GM21390 (cell line): ENCODE results near the gene NKD1.

Source experiments
- ATAC-seq: cut with Tn5 transposase; IDR thresholded peaks from one replicate; pipeline ENCODE4 v1.9.1; 2021; ENCODE audit not compliant: unreplicated experiment

The NKD1 gene

GRCh38 chr16:50557046-50557445 is 8.8 kb downstream of the NKD1 start:
- no peak for ATAC-seq

GRCh38 chr16:50558913-50559312 is 10.7 kb downstream of the NKD1 start:
- no peak for ATAC-seq

DNA sequence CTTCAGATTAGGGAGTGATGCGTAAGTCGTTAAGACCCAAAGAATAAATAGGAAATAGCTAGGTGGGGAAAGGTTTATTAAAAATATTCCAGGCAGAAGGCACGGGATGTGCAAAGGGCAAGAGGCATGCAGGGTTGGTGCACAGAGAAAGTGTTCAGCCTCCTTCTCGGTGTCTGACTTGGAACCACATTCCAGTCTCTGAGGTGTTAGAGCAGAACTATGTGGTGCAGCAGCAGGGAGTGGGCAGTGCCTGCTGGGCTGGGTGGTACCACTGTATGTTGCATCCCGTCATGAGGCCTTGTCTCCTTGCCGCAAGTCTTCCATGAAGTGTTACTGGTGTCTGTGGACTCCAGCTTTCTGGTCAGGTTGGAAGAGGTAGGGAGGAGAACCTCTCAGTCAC is 11.1 kb downstream of the NKD1 start:
- no peak for ATAC-seq

DNA sequence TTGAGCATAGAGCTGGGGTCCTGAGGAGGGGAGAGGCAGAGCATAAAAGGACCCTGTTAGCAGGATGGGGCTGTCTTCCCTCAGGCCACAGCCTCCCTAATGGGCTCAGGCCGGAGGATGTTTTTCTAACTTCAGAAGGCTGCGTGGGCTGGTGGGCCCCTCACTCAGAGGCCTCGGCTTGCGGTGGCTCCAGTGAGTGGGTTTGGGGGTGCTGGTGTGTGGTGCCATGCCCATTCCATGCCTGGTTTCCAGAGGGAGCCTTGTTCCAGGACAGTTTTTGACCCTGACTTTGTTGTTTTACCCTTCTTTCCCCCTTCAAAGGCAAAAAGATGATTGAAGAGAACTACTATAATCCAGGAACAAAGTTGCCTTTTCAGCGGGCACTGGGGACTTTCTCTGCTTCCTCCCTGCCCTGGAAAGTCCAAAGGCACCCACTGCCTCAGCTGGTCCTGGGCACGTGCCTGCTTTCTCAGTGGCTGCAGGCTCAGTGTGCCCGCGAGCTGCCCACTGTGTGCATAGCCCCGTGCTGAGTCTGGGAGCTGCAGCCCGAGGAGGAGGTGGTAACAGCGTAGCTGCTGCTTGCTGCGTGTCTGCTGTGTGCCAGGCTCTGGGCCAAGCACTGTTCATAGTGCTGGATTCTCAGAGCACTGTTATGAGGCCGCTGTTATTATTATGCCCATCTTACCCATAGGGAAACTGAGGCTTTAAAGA is 11.8 kb downstream of the NKD1 start:
- no peak for ATAC-seq

GRCh38 chr16:50560903-50561863 is 13.0 kb downstream of the NKD1 start:
- no peak for ATAC-seq

GRCh38 chr16:50562657-50563056 is 14.5 kb downstream of the NKD1 start:
- ATAC-seq = no peak

GRCh38 chr16:50563989-50564388 is 15.8 kb downstream of the NKD1 start:
- no peak for ATAC-seq

DNA sequence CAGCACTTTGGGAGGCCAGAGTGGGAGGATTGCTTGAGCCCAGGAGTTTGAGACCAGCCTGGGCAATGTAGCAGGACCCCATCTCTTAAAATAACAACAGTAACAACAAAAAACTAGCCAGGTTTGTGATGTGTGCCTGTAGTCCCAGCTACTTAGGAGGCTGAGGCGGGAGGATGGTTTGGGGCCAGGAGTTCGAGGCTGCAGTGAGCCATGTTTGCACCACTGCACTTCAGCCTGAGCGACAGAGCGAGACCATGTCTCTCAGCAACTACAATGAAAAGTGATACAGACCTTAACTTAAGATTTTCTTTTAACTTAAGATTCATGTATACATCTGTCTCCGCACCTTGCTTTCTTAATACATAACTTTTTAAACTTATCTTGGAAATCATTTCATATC is 17.2 kb downstream of the NKD1 start:
- ATAC-seq = no peak

DNA sequence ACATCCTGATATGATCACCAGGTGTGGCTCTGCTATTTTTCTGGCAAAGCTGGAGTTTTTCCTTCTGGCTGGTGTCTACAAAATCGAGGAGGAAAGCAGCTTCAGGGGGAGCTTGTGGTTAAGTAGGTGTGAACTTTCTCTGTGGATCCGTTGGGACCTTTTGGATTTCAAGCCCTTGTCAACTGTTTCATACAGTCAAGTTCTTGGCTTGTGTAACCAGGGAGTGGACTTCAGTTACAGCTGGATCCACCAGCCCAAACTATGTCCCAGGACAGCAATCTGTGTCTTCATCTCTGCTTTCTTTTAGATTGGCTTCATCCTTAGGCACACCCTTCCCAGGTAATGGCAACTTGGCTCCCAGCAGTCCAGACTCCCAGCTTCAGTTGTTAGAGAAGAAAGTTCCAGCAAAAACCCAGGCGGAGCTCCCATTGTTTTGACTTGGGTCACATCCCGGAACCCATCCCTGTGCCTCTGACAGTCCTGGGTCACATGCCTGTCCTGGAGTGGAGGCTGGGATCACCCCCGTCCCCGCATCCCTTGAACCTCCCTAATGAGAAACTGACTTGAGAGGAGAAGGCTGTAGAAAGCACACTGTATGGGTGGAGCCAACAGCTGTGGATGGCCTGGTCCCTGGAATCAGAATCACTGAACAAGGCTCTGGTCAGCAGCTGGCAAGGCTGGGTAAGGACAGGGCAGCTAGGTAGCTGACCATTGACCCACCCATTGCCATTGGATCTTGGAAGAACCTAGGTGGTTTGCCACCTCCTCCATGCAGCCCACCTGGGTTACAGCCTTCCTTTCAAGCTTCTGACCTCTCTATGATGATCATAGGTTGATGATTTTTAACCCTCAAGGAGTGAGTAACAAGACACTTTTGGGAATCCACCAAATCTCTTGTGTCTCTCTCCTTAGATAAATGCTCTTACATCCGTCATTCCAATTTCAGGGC is 18.1 kb downstream of the NKD1 start:
- ATAC-seq = no peak

GRCh38 chr16:50567651-50568050 is 19.5 kb downstream of the NKD1 start:
- ATAC-seq = no peak

DNA sequence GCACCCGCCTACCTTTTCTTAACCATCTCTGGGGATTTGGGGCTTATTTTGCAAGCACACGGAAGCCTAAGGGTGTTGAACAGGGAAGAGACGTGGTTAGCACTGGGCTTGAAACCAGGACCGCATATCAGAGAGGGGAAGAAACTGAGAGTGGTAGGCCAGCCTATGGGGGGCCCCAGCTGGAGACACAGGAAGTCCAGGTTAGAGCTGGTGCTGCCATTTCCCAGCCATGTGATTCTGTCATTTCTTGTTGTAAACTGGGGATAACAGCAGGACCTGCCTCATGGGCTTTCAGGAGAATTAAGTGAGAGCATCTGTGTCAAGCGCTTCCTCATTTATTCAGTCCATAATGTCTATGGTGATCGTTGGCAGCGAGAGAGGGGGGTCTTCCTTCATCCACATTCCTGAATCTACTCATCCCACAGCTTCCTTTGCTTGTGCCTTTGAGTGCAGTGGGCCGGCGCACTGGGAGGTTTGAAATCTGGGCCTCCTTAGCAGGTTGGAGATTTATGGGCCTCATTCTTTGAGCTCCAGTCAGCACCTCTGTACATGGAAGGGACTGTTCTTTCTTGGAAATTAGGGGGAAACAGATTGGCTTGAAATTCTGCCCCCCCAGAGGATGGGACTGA is 20.1 kb downstream of the NKD1 start:
- no peak for ATAC-seq

- no peak for ATAC-seq
Measured at GRCh38 chr16:50570354-50570753, 22.2 kb downstream of the NKD1 start.

DNA sequence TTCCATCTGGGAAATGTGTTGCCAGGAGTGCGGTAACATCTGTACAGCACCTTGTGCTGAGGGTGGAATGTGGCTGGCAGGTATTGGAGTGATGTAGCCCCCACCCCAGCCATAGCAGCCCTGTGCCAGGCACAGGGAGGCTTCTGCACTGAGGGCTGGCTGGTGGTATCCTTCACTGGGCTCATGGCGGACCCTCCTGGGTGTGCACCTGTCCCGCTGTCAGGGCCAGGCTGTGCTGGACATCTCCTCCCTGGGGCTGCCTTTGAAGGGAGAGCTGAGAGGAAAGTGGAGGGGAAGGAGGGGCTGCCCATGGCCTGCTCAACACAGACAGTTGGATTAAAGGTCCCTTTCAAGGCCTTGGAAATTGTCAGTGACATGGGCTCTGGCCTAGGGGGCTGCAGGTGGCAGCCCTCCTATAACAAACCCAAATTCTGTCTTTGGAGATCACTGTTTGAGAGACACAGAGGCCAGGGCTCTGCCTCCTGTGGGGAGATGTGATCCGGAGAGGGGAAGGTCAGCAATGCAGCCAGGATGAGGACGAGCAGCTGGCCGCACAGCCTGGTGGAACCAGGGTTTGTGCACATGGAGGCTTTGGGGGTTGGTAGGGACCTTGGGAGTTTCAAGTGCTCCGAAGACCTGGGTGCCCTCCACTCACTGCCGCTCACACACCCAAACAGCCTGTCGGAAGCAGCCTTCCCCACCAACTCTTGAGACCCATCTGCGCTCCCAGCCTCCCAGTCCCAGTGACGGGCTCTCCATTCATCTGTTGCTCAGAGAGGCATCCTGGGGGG is 22.8 kb downstream of the NKD1 start:
- no peak for ATAC-seq

DNA sequence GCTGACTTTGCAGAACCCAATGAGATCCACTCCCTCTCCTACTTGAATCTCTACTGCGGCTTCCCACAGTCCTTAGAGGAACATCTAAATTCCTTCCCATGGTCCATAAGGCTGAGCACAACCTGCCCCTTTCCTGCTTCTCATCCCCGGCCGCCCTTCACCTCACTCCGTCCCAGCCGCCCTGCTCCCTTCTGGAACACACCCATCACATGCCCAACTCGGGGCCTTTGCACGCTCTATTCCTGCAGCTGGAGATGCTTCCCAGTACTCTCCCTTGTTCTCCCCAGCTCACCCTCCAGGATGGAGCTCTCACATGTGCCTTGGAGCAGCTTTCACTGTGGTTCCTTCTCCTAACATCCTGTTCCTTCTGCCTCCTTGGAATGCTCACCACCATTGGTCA is 23.6 kb downstream of the NKD1 start:
- ATAC-seq = no peak

- no peak for ATAC-seq
Measured at GRCh38 chr16:50572700-50573099, 24.5 kb downstream of the NKD1 start.

- ATAC-seq = no peak
Measured at GRCh38 chr16:50573279-50573678, 25.1 kb downstream of the NKD1 start.

DNA sequence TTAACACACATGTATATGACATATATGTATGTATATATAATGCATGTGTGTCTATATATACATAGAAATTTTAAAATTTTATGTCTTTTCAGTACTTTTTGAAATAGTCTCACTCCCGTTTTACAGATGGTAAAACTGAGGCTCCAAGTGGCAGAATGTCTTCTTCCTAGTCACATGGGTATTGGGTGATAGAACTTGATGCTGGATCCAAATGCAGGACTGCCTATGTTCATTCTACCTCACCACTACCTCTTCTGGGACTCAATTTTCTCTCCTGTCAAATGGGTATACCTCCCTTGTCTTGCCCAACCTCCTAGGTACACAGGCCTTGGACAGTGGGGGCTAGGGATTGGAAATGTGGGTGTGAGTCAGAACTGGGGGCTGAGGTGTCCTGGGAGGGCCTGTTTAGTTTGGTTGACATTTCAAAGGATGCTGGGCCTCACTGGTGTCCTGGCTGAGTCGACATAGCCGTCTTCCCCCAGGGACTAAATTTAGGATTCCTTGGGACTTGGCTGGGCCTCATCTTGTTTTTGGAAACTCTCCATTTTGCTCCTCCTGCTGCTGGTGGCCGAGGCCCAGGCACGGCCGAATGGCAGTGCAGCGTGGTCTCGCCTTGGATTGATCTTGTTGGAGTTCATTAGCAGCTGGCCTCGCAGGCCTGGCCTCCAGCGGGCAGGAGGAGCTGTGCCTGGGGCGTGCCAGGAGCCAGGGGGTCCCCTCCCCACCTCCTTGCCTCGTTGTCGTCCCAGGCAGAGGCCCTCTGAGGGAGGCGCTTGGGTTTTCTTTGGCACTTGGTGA is 25.9 kb downstream of the NKD1 start:
- ATAC-seq = no peak

DNA sequence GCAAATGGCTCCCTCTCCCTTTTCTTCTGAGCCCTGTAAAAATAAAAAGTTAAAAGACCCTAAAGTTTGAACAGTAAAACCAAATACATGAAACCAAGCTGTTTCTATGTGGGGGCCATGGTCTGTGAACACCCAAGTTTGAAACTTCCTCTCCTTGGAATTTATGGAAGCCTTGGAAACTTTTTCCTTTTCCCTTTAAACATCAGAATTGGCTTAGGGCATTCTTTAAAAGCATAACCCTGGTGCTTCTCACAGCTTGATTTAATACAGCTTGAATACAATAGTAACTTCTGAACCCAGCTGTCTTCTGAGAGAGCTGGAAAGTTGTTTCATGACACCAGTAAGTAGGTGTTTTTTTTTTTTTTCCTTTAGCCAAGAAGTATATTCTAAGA is 26.5 kb downstream of the NKD1 start:
- no peak for ATAC-seq

DNA sequence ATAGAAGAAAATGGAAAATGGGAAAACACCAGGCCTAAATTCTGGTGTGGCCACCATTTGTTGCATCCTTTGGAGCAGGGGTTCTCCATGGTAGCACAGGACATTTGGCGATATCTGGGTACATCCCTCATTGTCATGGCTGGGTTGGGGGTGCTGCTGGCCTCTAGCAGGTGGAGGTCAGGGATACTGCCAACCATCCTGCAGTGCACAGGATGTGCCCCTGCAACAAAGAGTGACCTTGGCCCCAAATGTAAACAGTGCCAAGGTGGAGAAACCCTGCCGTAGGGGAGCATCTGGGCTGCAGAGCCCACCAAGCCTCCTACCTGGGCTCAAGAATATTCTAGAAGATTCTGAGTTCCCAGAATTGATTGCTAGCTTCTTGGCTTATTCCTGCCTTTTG is 27.5 kb downstream of the NKD1 start:
- ATAC-seq = no peak
